NOMO-1 treated with DMSO at 0.1 percent for 48 hours (cell line): ENCODE measurements around the gene DBH.

Source experiments
- DNase-seq: peaks from one replicate; lab custom pipeline; 2025; ENCODE audit not compliant: unreplicated experiment; lab: John Stamatoyannopoulos, UW

DBH gene

GRCh38 chr9:133681658-133682306 lies 45.6 kb downstream of the DBH start:
- DNase-seq: no peak

- no peak for DNase-seq
Observed at GRCh38 chr9:133682818-133683585, 46.8 kb downstream of the DBH start.

GRCh38 chr9:133683586-133684120 lies 47.5 kb downstream of the DBH start:
- DNase-seq: no peak

- no peak for DNase-seq
Observed at GRCh38 chr9:133684121-133684935, 48.2 kb downstream of the DBH start.

- no peak for DNase-seq
Observed at GRCh38 chr9:133684936-133685361, 48.8 kb downstream of the DBH start.

- no peak for DNase-seq
Observed at GRCh38 chr9:133685653-133686609, 49.8 kb downstream of the DBH start.

- DNase-seq: no peak
Observed at GRCh38 chr9:133686642-133687575, 50.7 kb downstream of the DBH start.

- DNase-seq: no peak
Observed at GRCh38 chr9:133687856-133688761, 51.9 kb downstream of the DBH start.

GRCh38 chr9:133689151-133689763 lies 53.1 kb downstream of the DBH start:
- no peak for DNase-seq

GRCh38 chr9:133690081-133690561 lies 54.0 kb downstream of the DBH start:
- no peak for DNase-seq

- DNase-seq: no peak
Observed at GRCh38 chr9:133691191-133691590, 55.0 kb downstream of the DBH start.

GRCh38 chr9:133691626-133692363 lies 55.6 kb downstream of the DBH start:
- DNase-seq: no peak

- no peak for DNase-seq
Observed at GRCh38 chr9:133692364-133692985, 56.3 kb downstream of the DBH start.

GRCh38 chr9:133693116-133693515 lies 57.0 kb downstream of the DBH start:
- no peak for DNase-seq

- DNase-seq: no peak
Observed at GRCh38 chr9:133693703-133694529, 57.8 kb downstream of the DBH start.

GRCh38 chr9:133694686-133695085 lies 58.5 kb downstream of the DBH start:
- no peak for DNase-seq
